ENCODE data around the gene NUDT9.

DNA sequence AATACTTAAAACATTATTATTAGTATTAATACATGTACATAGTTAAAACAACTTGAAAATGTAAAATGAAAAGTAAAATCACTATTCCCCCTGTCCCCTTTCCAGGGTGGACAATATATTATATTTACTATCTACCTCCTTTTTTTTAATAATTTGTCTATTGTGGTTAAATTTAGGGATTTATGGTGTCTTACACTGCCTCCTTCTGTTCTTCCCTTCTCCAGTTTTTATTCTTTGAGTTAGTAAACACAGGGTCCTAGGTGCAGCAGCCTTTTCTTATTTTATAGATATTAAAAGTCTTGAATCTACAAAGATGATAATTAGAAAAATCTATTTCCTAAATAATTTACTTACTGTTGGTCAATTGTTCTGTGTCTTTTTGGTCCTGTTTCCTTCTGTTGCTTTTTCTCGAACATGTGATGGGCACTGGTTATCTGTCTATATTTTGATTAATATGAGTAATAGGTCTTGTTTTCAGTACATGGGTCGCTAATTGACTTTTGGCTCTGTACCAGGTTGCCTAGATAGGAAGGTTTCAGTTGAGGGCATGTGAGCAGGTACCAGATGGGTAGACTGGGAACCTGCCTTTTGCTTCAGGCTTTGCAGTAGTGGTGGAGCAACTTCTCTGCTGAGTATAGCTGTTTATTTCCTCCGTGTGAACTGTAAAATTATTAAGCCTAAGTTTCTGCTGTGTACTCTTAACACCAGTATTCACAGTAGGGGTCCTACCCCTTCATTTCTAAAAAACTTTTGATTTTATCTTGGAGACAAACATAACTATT lies 1.1 kb downstream of the NUDT9 start:
- TF ChIP-seq, protein P1, sequence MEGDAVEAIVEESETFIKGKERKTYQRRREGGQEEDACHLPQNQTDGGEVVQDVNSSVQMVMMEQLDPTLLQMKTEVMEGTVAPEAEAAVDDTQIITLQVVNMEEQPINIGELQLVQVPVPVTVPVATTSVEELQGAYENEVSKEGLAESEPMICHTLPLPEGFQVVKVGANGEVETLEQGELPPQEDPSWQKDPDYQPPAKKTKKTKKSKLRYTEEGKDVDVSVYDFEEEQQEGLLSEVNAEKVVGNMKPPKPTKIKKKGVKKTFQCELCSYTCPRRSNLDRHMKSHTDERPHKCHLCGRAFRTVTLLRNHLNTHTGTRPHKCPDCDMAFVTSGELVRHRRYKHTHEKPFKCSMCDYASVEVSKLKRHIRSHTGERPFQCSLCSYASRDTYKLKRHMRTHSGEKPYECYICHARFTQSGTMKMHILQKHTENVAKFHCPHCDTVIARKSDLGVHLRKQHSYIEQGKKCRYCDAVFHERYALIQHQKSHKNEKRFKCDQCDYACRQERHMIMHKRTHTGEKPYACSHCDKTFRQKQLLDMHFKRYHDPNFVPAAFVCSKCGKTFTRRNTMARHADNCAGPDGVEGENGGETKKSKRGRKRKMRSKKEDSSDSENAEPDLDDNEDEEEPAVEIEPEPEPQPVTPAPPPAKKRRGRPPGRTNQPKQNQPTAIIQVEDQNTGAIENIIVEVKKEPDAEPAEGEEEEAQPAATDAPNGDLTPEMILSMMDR (IDR thresholded peaks at IDR 0.05) = no peak
- TF ChIP-seq ZNF121 (CRISPR knock-in tag; IDR thresholded peaks at IDR 0.05) (no peak), RORB (CRISPR knock-in tag; IDR thresholded peaks at IDR 0.05) (no peak), E2F4 (CRISPR knock-in tag; IDR thresholded peaks at IDR 0.05; ENCODE audit: borderline replicate concordance, low read depth) (no peak), CREM (CRISPR knock-in tag; IDR thresholded peaks at IDR 0.05) (no peak), NFE2L1 (CRISPR knock-in tag; IDR thresholded peaks at IDR 0.05) (no peak), CREB1 (CRISPR knock-in tag; IDR thresholded peaks at IDR 0.05) (no peak), TEAD4 (CRISPR knock-in tag; IDR thresholded peaks at IDR 0.05) (no peak)
- TF ChIP-seq, protein P2, sequence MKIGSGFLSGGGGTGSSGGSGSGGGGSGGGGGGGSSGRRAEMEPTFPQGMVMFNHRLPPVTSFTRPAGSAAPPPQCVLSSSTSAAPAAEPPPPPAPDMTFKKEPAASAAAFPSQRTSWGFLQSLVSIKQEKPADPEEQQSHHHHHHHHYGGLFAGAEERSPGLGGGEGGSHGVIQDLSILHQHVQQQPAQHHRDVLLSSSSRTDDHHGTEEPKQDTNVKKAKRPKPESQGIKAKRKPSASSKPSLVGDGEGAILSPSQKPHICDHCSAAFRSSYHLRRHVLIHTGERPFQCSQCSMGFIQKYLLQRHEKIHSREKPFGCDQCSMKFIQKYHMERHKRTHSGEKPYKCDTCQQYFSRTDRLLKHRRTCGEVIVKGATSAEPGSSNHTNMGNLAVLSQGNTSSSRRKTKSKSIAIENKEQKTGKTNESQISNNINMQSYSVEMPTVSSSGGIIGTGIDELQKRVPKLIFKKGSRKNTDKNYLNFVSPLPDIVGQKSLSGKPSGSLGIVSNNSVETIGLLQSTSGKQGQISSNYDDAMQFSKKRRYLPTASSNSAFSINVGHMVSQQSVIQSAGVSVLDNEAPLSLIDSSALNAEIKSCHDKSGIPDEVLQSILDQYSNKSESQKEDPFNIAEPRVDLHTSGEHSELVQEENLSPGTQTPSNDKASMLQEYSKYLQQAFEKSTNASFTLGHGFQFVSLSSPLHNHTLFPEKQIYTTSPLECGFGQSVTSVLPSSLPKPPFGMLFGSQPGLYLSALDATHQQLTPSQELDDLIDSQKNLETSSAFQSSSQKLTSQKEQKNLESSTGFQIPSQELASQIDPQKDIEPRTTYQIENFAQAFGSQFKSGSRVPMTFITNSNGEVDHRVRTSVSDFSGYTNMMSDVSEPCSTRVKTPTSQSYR (CRISPR knock-in tag; IDR thresholded peaks at IDR 0.05) = no peak
- TF ChIP-seq, protein P3, sequence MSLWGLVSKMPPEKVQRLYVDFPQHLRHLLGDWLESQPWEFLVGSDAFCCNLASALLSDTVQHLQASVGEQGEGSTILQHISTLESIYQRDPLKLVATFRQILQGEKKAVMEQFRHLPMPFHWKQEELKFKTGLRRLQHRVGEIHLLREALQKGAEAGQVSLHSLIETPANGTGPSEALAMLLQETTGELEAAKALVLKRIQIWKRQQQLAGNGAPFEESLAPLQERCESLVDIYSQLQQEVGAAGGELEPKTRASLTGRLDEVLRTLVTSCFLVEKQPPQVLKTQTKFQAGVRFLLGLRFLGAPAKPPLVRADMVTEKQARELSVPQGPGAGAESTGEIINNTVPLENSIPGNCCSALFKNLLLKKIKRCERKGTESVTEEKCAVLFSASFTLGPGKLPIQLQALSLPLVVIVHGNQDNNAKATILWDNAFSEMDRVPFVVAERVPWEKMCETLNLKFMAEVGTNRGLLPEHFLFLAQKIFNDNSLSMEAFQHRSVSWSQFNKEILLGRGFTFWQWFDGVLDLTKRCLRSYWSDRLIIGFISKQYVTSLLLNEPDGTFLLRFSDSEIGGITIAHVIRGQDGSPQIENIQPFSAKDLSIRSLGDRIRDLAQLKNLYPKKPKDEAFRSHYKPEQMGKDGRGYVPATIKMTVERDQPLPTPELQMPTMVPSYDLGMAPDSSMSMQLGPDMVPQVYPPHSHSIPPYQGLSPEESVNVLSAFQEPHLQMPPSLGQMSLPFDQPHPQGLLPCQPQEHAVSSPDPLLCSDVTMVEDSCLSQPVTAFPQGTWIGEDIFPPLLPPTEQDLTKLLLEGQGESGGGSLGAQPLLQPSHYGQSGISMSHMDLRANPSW (CRISPR knock-in tag; conservative IDR thresholded peaks at IDR 0.05; ENCODE audit: low read depth) = no peak

All from WTC11 (cell line).